Uterus (tissue), 2 donors: Measurements from ENCODE around the gene BMP5.

ENCODE experiments used
- CTCF ChIP-seq, 4 experiments: fragments of 200-600 bp in 2 of 4; fragments of 450-650 bp in 2 of 4; sonication (generic) in 2 of 4; IDR thresholded peaks; one replicate each; pipeline ENCODE4 v1.5.1; 2016 to 2019; ENCODE audit warnings: antibody characterized with exemption in 4 of 4, mild to moderate bottlenecking in 2 of 4, moderate library complexity in 1 of 4
- POLR2A ChIP-seq, 2 donors: fragments of 450-650 bp; IDR thresholded peaks; one replicate each; pipeline ENCODE4 v1.6.1; 2016; ENCODE audit warnings: antibody characterized with exemption in 2 of 2, mild to moderate bottlenecking in 1 of 2, moderate library complexity in 1 of 2

- TF ChIP-seq POLR2A (IDR thresholded peaks at IDR 0.05) (no peak), CTCF (IDR thresholded peaks at IDR 0.05) (no peak)
These were observed 6.5 kb downstream of the BMP5 start for GRCh38 chr6:55868771-55869479.
